IMR-90 (cell line): ENCODE data around the gene REV3L.

Experiments used
- POLR2A ChIP-seq: IDR thresholded peaks from 2 replicates; pipeline ENCODE4 v1.6.1; 2012; ENCODE audit warnings: mild to moderate bottlenecking, low read depth, low read length
- TF ChIP-seq, protein P1 (sequence below): fragments of 150-350 bp; IDR thresholded peaks from 2 replicates; pipeline ENCODE4 v1.6.1; 2016; ENCODE audit warnings: low read depth, mild to moderate bottlenecking, low read length, moderate library complexity, borderline replicate concordance
- TF ChIP-seq, protein P2 (sequence below): conservative IDR thresholded peaks from 2 replicates; pipeline ENCODE4 v1.5.1; 2012; ENCODE audit warnings: mild to moderate bottlenecking, low read depth, low read length, improper control_type of control experiment

DNA sequence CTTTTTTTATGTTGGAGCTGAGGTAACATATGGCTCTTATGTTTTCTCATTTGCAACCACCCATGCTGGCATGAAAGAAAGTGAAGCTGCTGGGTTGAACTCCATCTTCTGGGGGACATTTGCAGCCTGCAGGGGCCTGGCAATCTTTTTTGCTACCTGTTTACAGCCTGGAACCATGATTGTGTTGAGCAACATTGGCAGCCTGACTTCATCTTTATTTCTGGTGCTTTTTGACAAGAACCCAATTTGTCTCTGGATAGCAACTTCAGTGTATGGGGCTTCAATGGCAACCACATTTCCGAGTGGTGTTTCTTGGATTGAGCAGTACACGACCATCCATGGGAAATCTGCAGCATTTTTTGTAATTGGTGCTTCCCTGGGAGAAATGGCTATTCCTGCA, 216.7 kb downstream of the REV3L start:
- TF ChIP-seq, protein P1, sequence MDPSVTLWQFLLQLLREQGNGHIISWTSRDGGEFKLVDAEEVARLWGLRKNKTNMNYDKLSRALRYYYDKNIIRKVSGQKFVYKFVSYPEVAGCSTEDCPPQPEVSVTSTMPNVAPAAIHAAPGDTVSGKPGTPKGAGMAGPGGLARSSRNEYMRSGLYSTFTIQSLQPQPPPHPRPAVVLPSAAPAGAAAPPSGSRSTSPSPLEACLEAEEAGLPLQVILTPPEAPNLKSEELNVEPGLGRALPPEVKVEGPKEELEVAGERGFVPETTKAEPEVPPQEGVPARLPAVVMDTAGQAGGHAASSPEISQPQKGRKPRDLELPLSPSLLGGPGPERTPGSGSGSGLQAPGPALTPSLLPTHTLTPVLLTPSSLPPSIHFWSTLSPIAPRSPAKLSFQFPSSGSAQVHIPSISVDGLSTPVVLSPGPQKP: no peak
- TF ChIP-seq POLR2A: no peak
- TF ChIP-seq, protein P2, sequence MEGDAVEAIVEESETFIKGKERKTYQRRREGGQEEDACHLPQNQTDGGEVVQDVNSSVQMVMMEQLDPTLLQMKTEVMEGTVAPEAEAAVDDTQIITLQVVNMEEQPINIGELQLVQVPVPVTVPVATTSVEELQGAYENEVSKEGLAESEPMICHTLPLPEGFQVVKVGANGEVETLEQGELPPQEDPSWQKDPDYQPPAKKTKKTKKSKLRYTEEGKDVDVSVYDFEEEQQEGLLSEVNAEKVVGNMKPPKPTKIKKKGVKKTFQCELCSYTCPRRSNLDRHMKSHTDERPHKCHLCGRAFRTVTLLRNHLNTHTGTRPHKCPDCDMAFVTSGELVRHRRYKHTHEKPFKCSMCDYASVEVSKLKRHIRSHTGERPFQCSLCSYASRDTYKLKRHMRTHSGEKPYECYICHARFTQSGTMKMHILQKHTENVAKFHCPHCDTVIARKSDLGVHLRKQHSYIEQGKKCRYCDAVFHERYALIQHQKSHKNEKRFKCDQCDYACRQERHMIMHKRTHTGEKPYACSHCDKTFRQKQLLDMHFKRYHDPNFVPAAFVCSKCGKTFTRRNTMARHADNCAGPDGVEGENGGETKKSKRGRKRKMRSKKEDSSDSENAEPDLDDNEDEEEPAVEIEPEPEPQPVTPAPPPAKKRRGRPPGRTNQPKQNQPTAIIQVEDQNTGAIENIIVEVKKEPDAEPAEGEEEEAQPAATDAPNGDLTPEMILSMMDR: no peak
